ENCODE measurements around the gene LRRC72. TPM values are rescaled to one million over a fixed set of nuclear protein-coding genes. Genes with fewer than 3 reads are reported as not detected.

LRRC72 gene
- total and polyA plus RNA-seq, 12 donors = not detected

GRCh38 chr7:16630654-16631053 is 104.0 kb downstream of the LRRC72 start:
- Histone ChIP-seq H3K27me3 (no peaks in the 10 kb centered on the region), H3K4me1 (replicated peaks in 1 of 2) (peaks cover 0 to 17% of the 10 kb centered on the region in 2 donors), H3K9me3 (replicated peaks in 1 of 3) (no peaks in the 10 kb centered on the region), H3K36me3 (replicated peaks in 1 of 2) (no peaks in the 10 kb centered on the region), H3K27ac (no peak overlapping the region), H3K4me3 (no peak overlapping the region)
- 80 to 91% (median 87%) methylated on average over 1 of the region's 1 CpG for WGBS, 4 donors
- DNase-seq = no peak
- intact Hi-C loops (cut with DNase I) = no loop called here
- TF ChIP-seq POLR2A (IDR thresholded peaks at IDR 0.05) (no peak), CTCF (IDR thresholded peaks at IDR 0.05) (no peak)

Other genes with a start within 250 kb of the LRRC72 start
- 1 to 10 TPM in 7 of 9 donors, under 1 TPM in 2; 0.79 to 4.2 (median 3.3) TPM for gene CRPPA, start 105.3 kb upstream of the LRRC72 start, total RNA-seq
- 1 to 10 TPM in 1 of 3 donors, under 1 TPM in 2; 0.57 to 3.1 (median 0.97) TPM for gene CRPPA, start 105.3 kb upstream of the LRRC72 start, polyA plus RNA-seq
- 1 to 10 TPM in 1 of 9 donors, under 1 TPM in 4, not detected in 4; 0.11 to 1.2 (median 0.27) TPM for gene SOSTDC1, start 61.1 kb upstream of the LRRC72 start, total RNA-seq
- gene SOSTDC1, start 61.1 kb upstream of the LRRC72 start, polyA plus RNA-seq = under 1 TPM; 0.13 to 0.16 (median 0.13) TPM
- gene ANKMY2, start 118.9 kb downstream of the LRRC72 start, total RNA-seq = 10 to 100 TPM in 8 of 9 donors, 1 to 10 TPM in 1; 9.3 to 45.3 (median 16.9) TPM
- gene ANKMY2, start 118.9 kb downstream of the LRRC72 start, polyA plus RNA-seq = 10 to 100 TPM in 1 of 3 donors, 1 to 10 TPM in 2; 5.4 to 20.0 (median 7.0) TPM
- 10 to 100 TPM; 18.5 to 46.5 (median 34.3) TPM for gene BZW2, start 119.4 kb downstream of the LRRC72 start, total RNA-seq
- 10 to 100 TPM; 11.1 to 43.0 (median 19.7) TPM for gene BZW2, start 119.4 kb downstream of the LRRC72 start, polyA plus RNA-seq
- 100 to 1,000 TPM in 1 of 9 donors, 10 to 100 TPM in 8; 19.3 to 119 (median 49.4) TPM for gene TSPAN13, start 226.9 kb downstream of the LRRC72 start, total RNA-seq
- gene TSPAN13, start 226.9 kb downstream of the LRRC72 start, polyA plus RNA-seq = 10 to 100 TPM; 53.6 to 71.4 (median 68.2) TPM